GM03348 (cell line): ENCODE data around the gene CLIP3.
"Not testable (repeated sequence)": the region's sequence is repeated elsewhere in the genome, so short reads cannot be mapped to it uniquely, and the experiment has no call there.

ENCODE experiments used
- DNase-seq: peaks from one replicate; pipeline ENCODE4 v3.0.0; 2012; ENCODE audit warnings: low spot score

Gene CLIP3

DNA sequence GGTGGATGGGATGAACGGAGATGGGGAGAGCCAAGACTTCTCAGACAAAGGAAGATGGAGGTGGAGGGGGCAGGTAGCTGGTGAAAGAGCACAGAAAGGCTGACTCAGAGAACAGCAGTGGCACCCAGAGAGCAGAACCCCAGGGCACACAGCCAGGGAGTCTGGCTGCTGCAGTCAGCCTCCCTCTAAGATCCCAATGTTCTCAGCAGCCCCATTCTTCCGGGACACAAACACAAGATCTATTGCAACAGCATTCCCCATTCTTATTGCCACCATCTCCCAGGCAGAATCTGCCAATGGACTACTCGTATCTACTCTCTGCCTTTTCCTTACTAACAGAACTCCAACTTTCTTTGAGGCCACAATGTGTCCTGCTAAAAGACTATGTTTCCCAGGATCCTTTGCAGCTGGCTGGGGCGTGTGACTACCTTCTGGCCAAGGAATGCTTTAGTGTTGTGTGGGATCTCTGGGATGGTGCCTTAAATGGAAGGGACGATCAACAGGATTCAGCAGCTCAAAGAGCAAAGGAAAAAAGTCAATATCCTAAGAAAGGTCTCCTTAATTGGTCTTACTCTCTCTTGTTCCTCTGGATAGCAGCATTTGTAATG is 13.9 kb upstream of the CLIP3 start:
- no peak for DNase-seq

DNA sequence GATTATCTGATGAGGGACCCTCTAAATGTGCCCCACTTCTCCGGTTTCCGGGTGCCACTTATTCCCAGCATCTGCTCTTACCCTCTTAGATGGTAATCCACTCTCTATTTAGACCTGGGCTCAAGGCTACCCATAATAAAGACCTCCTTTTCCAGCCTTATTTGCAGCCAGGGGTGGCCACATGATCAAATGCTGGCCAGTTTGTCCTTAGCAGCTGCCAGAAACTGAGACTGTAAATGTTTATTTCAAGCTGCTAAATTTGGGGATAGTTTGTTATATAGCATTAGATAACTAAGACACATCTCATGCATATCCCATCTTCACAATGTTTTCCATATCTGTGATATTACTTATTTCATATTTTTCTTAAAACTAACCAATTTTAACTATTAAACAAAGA is 11.3 kb upstream of the CLIP3 start:
- no peak for DNase-seq

- DNase-seq = peak; percentile 74
Observed at GRCh38 chr19:36041831-36042230, 9.2 kb upstream of the CLIP3 start.

GRCh38 chr19:36041092-36041491 is 8.4 kb upstream of the CLIP3 start:
- DNase-seq = not testable (repeated sequence)

DNA sequence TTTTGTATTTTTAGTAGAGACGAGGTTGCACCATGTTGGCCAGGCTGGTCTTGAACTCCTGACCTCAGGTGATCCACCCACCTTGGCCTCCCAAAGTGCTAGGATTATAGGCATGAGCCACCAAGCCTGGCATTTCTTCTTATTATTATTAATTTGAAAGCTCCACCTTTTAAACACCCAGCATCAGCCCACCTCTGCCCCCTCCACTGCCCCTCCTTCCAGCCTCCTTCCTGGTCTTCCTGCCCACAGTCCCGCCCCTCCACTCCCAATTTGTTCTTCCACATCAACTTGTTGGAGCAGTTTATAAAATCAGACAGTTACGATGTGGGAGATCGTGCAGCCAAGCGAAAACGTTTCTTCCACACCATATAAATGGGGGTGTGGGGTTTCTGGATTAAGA is 7.8 kb upstream of the CLIP3 start:
- DNase-seq = no peak

DNA sequence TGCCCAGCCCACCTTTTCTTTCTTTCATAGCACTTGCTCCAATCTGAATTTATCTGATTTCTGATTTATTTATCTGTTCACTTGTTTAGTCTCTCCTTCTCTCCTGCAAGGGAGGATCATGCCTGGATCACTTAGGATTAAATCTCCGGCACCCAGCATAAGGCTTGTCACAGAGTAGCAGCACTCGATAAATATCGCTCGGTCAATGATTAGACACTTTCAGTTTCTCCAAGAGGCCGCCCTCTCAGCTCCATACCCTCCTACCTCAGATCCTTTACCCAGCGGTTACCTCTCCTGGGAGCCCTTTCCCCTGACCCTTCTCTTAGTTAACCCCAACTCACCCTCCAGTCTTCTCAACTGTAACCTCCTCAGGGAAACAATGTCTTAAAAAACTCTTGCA is 1.4 kb downstream of the CLIP3 start:
- DNase-seq = no peak

DNA sequence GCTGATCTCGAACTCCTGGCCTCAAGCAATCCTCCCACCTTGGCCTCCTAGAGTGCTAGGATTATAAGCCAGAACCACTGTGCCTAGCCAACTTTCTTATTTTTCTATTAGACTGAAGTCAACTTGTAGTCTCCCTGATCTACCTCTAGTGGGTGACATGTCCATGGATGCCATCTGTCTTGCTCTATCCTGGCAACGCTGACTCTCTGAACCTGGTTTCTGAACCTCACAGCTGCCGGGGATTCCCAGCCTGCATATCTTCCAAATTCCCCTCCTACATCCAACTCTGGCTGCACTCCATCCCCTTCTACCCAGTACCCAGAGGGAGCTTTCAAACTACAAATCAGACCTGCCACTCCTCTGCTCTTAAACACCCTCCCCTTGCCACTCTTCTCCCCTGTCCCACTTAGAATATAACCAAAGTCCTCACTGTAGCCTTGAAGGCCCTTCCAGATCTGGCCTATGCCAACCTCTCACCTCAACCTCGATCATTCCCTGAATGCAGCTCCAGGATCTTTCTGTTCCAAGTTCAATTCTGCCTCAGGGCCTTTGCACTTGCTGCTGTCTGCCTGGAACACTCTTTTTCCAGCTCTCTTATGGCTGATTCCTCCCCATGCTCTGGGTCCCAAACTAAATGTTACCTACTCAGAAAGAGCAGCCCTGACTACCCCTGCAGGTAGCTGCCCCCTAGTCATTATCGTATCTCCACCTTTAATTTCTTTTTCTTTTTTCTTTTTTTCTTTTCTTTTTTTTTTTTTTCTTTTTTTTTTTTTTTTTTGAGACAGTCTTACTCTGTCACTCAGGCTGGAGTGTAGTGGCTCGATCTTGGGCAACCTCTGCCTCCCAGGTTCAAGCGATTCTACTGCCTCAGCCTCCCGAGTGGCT is 2.2 kb downstream of the CLIP3 start:
- DNase-seq = peak; percentile 35

DNA sequence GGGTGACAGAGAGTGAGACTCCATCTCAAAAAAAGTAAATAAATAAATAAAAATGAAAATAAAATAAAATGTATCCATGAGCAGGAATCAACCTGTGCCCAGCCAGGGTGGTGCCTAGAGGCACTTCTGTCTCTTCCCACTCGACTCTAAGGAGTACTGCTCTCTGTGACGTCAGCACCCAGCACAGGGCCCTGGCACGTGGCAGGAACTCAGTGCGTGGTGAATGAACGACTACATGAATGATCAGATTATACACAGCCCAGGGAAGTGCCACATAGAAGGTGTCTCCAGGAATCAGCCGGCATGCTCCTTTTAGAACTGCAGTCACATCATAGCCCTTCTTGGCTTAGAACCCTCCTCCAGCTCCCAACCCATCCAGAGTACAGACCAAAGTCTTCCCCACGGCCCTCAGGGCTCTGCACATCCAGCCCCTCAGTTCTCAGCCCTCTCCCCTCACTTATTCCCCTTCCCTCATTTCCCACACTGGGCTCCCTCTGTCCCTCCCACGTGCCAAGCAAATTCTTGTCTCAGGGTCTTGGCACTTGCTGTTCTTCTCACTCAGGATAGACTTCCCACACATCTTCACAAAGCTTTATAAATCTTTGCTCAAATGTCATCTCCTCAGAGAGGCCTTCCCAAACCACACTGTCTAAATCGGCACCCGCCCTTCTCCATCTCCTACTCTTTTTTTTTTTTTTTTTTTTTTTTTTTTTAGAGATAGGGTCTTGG is 4.2 kb downstream of the CLIP3 start:
- no peak for DNase-seq

- DNase-seq = no peak
Observed at GRCh38 chr19:36027696-36028095, 5.0 kb downstream of the CLIP3 start.

GRCh38 chr19:36026091-36026876 is 6.4 kb downstream of the CLIP3 start:
- no peak for DNase-seq

GRCh38 chr19:36025541-36025940 is 7.1 kb downstream of the CLIP3 start:
- no peak for DNase-seq

DNA sequence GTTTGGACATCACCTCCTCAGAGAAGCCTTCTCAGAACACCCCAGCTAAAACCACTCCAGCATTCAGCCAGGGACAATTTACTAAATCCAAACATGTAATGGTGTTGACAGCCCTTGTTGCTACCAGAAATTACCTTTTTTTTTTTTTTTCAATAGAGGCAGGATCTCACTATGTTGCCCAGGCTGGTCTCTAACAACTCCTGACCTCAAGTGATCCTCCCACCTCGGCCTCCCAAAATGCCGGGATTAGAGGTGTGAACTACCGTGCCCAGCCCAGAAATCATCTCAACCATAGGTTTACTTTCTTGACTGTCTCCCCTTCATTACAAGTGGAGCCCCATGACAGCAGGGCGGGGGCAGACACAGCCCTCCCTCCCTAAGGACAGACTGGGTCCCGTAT is 9.2 kb downstream of the CLIP3 start:
- DNase-seq = no peak

- no peak for DNase-seq
Observed at GRCh38 chr19:36019061-36019670, 13.5 kb downstream of the CLIP3 start.

DNA sequence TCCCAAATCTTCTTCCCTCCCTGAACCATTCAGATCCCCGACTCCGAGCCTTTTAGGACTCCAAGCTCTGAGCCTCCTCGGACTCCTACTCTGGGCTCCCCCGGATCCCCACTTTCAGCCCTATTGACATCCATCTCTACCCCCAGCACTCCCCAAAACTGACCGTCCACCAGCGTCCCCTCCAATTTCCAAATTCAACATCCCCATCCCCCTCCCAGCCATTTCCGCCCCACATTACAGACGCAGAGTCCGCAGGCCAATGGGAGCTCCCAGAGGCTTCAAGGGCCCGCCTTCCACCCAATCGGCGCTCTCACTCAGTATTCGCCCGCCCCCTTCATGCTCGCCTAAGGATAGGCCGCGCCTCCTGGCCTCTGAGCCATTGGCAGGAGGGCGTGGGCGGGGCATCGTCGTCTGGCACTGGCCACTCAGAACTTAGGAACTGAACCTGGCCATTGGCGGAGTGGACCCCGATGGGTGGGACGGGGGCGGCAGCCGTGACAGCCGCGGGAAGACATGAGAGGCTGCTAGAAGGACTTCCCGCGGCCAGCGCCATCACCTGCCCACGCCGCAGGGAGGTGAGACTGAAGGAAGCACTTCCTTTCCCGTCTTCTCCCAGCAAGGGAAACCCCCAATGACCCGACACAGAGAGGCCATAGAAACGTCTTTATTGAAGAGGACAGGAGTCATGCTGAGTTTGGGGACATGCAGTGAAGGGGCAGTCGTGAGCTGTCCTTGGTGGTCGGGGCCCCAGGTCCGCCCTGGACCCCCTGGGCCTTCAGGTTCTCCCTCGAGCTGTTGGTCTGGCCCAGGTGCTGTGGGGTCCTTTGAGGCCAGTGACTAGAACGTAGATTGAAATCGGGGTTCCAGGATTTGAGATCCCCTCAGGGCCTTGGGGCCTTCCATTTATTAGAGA is 18.4 kb downstream of the CLIP3 start, which contains the start of gene ALKBH6:
Gene ALKBH6, minus strand, starts transcription at position 202 of the 913 bp plus-strand sequence. CDS start 816 bp downstream, outside the sequence.
- DNase-seq = peak; percentile 98

GRCh38 chr19:36013280-36014011 is 19.2 kb downstream of the CLIP3 start:
- DNase-seq = no peak

GRCh38 chr19:36010402-36010801 is 22.3 kb downstream of the CLIP3 start:
- no peak for DNase-seq

- no peak for DNase-seq
Observed at GRCh38 chr19:36009633-36010379, 22.9 kb downstream of the CLIP3 start.

- DNase-seq = peak; percentile 92
Observed at GRCh38 chr19:36009220-36009619, 23.5 kb downstream of the CLIP3 start.
